HG03520 (cell line): ENCODE measurements around the gene KLHDC1.
"Not testable (repeated sequence)": the region's sequence is repeated elsewhere in the genome, so short reads cannot be mapped to it uniquely, and the experiment has no call there.

Source experiments
- ATAC-seq: cut with Tn5 transposase; IDR thresholded peaks from one replicate; pipeline ENCODE4 v1.9.1; 2021; ENCODE audit warnings: mild to moderate bottlenecking, moderate library complexity; ENCODE audit not compliant: unreplicated experiment

Gene KLHDC1

DNA sequence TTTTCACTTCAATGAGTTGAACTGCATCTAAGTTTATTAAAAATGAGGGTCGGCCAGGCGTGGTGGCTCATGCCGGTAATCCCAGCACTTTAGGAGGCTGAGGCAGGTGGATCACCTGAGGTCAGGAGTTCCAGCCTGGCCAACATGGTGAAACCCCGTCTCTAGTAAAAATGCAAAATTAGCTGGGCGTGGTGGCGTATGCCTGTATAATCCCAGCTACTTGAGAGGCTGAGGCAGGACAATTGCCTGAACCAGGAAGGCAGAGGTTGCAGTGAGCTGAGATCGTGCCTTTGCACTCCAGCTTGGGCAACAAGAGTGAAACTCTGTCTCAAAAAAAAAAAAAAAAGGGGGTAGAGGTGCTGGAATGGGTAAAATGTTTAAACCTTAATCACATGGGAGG is 88.1 kb downstream of the KLHDC1 start:
- not testable (repeated sequence) for ATAC-seq

DNA sequence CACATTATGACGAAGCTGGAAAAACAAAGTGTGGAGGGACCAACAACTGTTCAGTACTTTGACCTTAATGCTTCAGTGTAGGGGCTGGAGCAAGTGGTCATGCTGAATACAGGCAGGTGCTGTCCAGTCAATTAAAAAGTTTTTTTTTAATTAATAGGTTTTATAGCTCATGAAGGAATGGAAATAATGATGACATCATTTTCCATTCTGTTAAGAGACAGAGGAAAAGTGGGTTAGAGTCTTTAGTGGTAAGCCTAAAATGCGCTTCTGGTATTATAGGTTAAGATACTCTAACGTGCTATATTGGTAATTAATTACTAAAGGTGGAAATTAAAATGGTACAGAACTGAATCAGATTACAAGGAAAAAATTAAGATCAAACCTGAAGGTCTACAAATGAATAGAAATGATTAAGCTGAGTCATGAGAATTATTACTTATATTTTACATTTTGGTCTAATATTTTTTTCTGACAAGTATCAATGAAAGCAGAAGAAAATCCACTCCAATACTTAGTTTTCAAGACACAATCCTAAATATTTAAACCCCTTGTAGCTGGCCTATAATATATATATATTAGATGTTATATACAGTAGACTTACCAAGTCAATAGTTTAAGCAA is 90.6 kb downstream of the KLHDC1 start:
- no peak for ATAC-seq

DNA sequence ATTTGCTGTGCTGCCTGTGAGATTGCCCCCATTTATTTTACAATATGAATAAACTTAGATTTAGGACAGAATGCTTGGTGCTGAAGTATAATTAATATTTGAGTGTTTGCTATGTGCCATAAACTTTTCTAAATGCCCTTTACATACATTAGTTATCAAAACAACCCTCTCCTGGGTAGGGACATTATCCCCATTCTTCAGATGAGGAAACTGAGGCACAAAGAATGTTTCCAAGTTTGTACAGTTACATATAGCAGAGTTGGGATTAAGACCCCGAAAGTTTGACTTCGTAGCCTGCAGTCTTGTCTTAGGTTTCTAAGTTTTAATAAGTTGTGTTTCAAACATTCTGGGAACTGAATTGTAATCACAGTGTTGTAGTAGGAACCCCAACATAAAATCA is 93.4 kb downstream of the KLHDC1 start:
- ATAC-seq: no peak

DNA sequence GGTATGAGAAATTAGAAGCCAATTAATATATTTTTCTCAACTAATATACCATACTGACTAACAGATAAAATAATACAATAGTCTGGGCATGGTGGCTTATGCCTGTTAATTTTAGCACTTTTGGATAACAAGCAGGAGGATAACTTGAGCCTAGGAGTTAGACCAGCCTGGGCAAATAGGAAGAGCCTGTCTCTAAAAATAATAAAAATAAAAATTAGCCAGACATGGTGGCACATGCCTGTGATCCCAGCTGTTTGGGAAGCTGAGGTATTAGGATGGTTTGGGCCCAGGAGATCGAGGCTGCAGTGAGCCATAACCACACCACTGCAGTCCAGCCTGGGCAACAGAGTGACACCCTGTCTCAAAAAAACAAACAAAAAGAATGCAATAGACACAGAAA is 99.7 kb downstream of the KLHDC1 start:
- no peak for ATAC-seq

DNA sequence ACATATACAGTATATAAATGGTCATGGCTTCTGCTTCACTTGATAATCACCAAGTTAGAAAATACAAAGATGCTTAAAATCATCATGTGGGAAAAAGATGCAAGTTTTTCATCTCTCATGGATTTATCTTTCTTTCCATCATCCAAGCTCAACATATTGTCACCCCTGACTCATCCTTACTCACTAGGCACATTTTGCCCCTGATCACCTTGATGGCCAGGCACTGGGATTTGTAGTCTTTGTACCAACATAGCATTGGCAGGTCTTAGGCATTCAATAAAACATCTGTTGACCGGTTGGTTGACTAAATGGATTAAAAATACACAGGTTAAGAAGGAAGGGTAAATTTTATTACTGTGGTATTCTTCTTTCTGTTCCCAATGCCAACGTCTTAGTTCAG is 103.1 kb downstream of the KLHDC1 start:
- ATAC-seq: no peak
